ENCODE results near the gene POC1A. TPM values are rescaled to one million over a fixed set of nuclear protein-coding genes. Genes with fewer than 3 reads are reported as not detected.
A peak's percentile ranks its signal among the peaks of the same experiment; 100 is the strongest.

The POC1A gene
- total RNA-seq, 1 donor from 2014 or later: 3.7 TPM

DNA sequence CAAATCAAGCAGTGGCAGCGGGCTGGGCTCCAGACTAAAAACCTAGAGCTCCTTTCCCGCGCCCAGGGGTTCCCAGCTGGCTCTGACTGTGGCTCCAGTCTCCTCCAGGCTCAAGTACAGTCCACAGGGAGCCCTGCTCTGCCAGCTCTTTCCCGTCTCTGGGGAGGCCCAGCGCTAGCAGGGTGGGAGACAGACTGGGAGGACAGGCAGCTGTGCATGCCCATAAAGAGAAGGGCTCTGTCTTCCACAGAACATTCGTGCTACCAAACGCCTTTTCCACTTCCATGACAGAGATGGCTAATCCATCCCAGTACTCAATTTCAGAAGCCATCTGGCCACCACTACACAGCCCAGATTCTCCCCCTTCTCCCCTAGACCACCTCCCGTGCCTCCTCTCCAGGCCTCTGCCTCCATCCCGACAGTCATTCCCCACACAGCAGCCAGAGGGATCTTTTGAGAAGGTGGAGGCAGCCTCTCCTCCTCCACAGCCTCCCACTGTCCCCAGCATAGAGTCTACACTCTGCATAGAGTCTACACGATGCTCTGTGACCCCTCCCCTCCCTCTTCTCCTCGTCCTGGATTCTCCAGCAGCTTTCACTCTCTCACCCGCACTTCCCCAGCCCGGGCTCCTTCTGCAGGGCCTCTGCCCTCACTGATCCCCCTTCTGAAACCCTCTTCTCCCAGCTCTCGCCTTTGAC, 91.0 kb downstream of the POC1A start:
- DNase-seq: no peak

DNA sequence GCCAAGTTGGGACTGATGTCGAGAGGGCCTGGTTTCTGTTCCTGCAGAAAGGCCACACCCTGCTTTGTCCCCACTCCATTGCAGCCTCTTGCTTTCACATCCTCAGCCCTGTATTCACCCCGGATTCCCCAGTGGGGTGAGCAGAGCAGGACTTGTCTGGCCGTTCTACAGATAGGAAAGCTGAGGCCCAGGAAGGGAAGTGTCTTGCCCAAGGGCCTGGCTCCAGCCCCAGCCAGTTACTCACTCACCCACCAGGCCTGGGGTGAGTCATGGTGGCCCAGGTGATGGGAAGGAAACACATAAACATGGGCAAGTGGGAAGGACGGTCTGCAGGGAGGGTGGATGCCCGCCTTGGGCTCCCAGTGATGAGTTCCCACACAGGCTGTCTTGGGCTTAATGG, 91.7 kb downstream of the POC1A start:
- peak; percentile 75 for DNase-seq

DNA sequence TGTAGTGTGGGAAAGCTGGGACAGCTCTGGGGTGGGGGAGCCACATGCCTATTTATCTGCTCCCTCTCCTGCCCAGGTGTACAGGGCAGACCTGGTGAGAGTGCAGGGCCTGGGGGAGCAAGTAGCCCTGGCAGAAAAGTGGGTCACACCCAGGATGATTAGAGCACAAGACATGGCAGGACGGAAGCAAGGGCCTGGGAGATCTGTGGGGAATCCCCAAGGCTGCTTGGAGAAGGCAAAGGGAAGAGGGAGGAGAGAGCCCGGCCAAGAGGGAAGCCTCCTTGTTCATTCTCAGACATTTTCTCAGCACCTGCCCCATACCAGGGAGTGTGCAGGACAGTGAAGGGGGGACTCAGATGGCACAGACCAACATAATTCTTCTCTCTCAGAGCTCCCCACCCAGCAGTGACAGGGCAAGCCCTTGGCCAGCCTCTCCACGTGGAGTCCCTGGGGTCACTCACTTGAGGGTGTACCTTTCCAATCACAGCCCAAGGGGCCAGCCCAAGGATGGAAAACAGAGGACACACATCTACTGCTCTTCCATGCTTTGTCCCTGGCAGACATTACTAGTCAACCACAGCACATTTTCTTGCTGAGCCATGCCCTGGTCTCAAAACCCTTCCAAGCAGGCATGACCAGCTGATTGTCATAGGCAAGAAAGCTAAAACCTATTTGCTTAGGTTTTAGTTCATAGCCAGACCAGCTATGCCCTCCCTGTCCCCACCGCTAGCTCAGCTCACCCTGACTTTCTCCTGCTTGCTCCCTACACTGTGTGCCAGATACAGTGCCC, 92.9 kb downstream of the POC1A start:
- DNase-seq: no peak

DNA sequence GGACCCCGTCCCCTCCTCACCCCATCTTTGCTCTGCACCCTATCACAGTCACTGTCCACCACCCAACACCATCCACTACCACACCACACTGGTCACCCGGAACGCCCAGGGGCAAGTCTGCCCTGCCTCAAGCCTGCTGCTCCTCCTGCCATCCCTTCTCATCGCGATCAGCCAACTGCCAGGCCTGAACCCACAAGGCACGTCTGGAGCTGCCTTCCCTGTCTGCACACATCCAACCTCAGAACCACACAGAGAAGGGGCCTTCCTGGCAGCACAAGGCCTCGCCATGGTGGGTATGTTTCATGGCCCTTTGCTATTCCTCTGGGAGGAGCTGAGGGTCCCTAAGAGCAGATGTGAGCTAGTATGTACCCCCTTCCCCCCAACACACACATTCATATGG, 94.4 kb downstream of the POC1A start:
- no peak for DNase-seq

DNA sequence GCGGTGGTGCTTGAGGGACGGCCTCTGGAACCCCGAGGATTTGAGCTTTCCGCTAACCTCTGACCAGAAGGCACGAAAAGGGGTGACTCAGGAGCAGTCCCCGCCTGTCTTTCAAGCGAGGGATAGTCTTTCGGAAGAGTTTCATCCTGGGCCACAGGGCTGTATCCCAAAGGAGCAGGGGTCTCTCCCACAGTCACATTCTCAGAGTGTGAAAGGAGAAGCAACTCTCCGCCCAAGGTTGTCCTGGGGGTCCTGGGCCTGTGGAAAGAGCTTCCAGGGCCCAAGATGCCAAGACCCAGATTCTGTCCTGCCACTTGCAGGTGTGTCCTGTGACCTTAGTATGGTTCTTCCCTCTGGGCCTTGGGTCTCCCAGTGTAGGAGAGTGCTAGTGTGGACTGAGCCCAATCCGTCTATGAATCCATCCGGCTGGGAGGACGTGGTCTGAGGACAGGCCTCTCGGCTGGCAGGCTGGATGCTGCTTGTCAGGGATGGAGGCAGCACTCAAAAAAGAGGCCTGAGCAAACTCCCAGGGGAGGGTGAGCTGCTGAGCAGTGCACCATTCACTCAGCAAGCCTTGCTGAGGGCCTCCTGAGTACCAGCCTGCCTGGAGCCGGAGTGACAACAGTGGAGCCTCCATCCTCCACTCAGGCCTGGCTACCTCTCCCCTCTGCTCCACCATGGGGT, 96.3 kb downstream of the POC1A start:
- no peak for DNase-seq

DNA sequence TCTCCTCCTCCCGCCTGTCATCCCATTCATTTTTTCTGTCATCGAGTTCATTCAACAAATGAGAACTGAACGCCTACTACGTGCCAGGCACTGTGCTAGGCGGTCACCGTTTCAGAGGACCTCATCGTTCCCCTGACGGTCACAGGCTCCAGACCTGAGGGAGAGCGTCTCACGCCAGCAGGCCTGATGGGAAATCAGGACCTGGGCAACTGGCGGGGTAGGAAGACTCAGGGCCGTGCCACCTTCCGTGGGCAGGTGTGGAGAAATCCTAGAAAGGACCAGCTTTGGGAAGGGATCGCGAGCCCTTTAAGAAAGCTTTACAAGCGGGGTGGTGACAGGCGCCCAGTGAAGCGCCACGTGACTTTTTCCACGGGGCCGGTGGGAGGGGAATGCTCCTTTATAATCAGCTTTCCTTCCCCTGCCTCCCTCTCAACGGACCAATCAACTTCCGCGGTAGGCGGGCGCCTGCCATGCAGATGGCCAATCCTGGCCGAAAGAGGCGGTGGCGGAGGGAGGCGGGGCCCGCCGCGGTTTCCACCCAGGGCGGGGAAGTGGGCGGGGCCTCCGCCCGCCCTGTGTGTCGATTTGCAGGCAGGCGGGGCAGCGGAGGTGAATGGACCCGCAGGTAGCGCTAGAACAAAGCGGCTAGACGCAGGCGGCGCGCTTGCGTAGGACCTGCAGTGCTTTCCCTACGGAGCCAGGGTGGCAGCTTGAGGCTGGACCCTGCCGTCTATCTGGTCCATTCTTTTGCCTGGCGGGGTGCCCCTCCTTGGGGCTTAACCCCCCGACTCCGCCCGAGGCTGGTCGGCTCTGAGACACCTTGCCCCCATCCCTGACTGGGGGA, 97.0 kb downstream of the POC1A start:
- peak; percentile 99 for DNase-seq

DNA sequence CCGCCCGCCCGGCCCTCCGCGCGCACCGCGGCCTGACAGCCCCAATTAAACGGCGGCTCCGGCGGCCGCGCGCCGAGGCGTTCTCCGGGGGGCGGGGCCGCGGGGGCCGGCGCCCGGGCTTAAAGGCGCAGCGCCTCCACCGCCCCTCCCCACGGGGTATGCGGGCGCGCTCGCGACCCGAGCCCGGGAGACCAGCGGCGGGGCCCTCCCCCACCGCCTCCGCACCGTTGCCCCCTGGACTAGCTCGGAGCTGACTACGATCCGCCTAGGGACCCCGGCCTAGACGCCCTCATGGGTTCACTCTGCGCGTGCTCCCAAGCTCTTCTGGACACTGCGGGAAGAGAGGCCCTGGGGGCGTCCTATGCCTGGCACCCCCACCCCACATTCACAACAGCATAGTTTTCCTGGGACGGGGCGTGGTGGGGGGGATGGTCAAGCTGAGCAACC, 97.7 kb downstream of the POC1A start, which contains the start of gene DUSP7:
Gene DUSP7 (minus strand): TSS at position 51 of the 447 bp plus-strand sequence. CDS start 205 bp downstream, outside the sequence.
- DNase-seq: peak; percentile 74

DNA sequence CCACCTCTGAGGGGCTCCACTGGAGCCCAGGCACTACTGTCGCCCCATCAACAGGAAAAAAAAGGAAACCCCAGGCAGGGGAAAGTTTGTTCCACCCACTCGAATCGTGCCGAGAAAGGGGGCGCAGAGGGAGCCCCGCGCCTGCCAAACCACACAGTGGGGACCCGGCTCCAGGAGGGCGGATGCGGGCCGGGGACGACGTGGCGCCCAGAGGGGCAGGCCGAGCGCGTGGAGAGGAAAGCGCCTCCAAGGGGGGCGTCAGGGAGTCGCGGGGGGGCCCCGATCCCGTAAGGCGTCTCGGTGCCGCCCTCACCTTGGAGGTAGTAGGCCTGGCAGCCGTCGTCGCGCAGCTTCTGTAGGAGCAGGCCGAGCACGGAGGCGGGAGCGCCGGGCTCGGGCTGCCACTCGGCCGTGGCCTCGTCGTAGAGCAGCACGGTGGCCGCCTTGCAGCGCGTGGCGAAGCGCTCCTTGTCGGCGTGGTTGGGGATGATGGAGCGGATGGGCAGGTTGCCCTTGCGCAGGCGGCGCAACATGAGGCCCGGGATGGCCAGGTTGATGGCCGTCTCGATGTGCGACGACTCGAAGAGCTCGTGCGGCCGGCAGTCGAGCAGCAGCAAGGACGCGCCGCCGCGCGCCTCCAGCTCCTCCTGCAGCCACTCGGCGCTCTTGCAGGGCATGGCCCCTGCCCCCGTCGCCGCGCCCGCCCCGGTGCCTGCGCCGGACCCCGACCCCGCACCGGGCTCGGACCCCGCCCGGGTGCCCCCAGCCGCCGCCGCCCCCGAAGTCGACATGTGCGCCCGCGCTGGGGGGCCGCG, 98.5 kb downstream of the POC1A start:
- DNase-seq: peak; percentile 78

DNA sequence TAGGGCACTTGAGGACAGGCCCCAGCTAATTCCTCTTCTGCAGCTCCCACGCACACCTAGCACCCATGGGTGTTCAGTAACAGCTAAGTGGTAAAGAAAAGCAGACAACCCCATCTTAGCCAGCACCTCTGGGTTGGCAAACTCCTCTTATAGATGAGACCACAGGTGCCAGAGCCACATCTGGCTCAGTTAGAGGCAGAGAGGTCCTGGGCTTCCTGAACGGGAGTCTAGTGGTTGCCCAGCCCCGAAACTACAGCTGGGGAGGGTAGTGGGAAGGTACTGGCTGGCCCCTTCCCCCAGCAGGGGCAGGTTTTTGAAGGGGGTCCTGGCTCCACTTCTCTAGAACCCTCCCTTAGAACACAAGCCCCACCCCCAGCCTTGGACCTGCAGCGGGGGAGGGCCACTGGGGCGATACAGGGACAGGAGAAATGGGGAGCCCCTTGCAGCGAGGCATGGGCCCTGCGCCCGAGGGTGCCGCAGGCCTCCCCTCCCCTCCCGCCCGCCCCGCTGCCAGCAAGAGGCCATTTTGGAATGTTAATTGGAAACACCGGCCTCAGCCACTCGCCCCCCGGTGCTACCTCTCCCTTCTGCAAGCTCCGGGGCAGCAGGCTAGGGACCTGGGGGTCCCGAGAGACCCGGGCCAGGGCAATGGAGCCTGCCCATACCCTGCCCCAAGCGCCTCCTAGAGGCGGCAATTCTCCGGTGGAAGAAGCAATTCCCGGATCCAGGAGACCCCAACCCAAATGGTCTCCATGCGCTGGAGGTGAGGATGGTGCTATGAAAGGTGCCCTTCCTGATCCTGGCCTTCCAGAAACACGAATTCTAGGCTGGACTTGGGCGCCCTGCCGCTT, 99.3 kb downstream of the POC1A start:
- DNase-seq: peak; percentile 25

DNA sequence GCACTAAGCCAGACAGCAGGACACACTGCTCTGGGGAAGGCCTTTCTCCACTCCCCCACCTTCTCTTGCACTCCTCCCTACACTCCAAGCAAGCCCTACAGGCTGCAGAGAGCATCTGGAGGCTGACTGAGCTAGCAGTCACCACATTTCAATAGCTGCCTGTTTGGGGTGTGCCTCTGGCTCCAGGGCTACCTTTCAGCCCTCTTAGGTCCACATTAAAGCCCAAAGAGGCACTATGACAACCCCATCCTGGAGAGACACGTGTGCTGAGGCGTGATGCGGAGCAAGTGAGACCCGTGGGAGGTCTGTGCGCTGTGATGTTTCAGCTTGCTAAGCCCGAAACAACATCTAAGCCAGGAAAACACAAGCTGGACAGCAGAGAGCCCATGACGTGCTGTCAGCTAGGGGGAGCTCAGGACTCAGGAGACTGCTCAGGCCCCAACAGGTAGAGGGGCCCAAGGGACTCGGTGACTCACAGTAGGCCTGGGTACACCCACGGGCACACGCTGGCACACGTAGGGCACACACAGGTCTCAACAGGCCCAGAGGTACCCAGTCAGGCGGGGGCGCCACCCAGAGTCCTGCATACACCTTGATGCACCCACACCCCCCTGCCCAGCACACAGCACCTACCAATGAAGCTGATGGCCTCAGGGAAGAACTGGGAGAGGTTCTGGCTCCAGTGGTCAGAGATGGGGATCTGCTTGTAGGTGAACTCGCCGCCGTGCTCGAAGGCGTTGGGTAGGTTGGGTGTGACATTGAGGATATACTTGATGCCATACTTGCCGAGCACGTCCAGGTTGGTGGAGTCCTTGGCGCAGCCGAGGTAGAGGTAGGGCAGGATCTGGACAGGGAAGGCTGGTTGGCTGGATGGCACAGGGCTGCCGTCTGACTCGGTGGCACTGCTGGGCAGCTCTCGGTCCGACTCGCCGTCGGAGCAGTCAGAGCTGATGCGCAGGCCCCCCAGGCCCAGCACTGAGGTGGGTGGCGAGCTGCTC, 100.6 kb downstream of the POC1A start:
- DNase-seq: peak; percentile 73

DNA sequence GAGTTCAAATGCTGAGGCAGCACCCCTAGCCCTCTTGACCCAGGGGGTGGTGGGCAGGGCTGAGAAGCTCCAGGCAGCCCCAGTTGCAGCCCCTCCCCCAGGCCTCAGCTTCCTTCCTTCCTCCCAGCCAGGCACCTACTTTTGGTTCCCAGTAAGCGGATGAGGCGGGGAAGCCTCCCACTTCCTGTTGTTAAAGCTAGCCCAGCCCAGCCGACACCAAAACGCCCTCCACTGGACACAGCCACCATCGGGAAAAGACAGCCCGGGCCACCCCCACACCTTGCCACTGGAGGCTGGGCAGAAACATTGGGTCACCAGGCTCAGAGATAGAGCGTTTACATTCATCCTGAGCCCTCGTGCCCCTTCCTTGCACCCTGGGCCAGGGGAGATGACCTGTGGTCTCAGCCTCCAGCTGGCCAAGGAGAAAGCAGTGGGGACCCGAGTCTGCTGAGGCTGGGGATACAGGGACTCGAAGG, 101.4 kb downstream of the POC1A start:
- peak; percentile 88 for DNase-seq

DNA sequence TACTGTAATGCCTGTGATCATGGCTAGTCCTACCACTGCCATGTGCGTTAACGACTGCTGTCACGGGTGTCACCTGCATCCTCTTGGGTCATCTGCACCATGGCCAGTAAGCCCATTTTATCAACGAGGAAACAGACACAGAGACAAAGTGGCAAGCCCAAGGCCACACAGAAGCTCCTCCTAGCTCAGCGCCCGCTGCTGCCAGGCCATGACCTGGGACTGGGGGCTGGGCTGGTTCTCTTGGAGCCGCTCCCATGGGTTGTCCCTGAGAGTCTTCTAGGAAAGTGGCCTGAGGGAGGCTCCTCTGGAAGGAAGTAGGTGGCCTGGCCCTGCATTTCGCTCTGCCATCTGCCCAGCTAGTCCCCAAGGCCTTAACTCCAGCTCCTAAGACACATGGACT, 102.8 kb downstream of the POC1A start:
- no peak for DNase-seq

DNA sequence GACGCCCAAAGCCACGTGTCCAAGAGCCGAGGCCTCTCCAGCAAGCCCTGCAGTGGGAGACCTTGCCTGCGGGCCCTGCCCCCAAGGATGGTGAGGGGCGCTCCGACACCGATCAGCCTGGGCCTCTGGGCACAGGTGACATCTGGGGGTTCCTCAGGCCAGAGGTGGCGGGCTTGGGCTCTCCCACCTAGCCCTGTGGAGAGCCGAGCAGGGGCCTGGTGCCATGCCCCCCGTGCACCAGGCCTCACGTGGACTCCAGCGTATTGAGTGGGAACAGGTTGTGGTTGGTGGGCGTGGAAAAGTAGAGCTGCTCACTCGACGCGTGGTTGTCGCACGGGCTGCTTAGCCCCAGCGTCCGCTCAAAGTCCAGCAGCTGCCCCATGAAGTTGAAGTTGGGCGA, 103.7 kb downstream of the POC1A start:
- DNase-seq: no peak

DNA sequence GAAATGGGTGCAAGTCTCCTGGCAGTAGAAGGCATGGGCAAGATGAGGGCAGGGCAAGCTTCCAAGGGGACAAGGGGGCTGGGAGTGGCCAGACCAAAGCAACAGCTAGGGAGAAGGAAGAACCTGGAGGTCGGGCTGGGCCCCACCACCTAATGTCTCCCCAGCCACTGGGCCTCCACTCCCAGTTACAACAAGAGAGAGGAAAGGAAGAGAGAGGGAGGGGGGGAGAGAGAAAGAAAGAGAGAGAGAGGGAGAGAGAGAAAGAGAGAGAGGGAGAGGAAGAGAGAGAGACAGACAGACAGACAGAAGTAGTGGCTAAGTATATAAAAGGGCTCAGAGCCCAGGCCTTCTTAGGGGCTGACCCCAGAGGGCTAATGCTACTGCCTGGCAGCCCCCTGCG, 104.7 kb downstream of the POC1A start:
- no peak for DNase-seq

DNA sequence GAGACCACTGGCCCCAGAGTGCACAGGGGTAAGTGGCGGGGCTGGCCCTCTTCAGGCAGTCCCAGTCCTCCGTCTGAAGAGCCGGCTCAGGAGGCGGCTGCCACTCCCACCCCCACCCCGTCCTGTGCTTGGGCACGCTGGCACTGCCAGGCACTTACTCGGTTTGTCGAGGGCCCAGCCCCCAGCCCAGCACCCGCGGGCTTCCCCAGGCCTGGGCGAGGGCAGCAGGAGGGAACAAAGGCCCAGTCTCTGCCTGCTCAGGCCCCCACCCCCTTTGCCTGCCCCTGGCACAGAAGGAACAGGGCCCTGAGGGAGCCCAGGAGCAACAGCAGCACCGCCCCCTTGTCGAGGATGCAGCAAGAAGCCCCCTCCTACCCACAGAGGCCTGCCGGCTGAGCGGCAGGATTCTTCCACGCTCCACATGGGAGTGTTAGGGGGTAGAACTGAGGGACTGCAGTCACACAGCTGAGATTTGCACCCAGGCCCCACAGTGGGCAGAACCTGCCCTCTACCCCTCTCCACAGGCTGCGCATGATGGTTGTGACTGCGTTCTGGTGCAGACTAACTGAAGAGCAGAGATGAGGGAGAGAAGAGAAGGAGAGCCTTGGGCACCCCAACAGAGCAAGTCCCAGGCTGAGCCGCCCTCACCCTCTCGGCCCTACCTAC, 106.8 kb downstream of the POC1A start:
- DNase-seq: peak; percentile 21

DNA sequence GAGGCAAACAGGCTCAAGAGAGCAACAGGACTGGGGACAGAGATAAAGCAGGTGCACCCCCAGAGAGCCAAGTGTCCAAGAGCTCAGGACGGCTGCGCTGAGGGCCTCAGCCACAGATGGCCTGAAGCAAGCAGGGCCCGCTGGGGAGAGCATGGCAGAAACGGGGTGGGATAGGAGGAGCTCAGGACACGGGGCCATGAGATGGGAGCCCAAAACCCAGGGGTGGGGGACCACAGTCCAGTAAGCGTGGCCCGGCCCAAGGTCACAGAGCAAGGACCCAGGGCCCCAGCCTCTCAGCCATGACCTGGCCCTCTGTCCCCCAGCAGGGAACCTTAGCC, 107.4 kb downstream of the POC1A start:
- no peak for DNase-seq

DNA sequence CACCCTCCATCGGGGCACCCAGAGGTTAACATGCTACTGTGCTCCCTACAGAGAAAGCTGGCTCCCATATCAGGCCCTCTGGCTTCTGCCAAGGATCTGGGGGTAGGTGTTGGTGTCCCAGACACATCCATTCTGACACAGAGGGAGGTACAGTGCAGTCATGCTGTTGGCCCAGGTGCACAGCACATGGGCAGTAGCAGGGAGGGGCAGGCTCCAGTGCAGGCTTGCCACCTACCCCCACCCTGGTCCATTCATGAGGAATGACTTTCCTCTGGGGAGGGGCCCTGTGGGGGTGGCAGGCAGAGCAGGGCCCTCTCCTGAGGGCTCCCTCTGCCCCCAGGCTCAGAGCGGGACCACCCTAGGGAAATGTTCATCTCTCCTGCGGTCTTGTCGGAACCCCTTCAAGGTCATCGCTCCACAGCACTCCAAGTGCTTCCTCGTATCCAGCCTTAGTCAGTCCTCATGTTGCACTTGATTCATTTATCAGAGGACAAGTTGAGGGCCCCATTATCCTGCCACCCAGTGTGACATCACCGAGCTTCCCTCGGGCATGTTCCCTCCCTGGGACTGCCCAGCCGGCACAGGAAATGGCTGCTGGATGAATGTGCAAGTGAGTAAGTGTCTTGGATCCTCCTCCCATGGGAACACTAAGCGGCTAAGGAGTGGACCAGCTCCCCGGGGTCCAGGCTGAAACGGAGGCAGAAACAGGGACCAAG, 107.9 kb downstream of the POC1A start:
- peak; percentile 91 for DNase-seq

Measured in dermis blood vessel endothelial cell (primary cell).